ENCODE measurements around the gene CLEC2L. TPM values are rescaled to one million over a fixed set of nuclear protein-coding genes. Genes with fewer than 3 reads are reported as not detected.

The CLEC2L gene
- total and polyA plus RNA-seq, 4 donors, result 0.05 TPM; not detected in 3

GRCh38 chr7:139490130-139490529 is 33.4 kb upstream of the CLEC2L start:
- no peaks in the 10 kb centered on the region for H3K27me3 ChIP-seq (ENCODE audit: control insufficient read depth in 4 of 4, insufficient read depth in 4 of 4, low read length in 3 of 4)
- 77% methylated on average over 5 of the region's 5 CpGs for WGBS

DNA sequence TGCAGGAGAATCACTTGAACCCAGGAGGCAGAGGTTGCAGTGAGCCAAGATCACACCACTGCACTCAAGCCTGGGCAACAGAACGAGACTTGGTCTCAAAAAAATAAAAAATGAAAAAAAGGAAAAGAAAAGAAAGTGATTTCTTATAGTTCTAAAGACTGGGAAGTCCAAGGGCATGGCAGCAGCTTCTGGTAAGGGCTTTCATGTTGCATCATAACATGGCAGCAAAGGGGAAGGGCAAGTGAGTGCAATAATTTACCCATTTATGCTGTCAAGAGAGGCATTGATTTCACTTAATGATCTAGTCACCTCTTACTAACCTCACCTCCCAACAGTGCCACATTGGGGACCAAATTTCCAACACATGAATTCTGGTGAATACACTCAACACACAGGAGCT is 31.2 kb upstream of the CLEC2L start:
- WGBS, result 68% methylated on average over 1 of the region's 1 CpG
- no peaks in the 10 kb centered on the region for H3K4me1 ChIP-seq (ENCODE audit: control insufficient read depth in 4 of 4, insufficient read depth in 4 of 4, low read length in 3 of 4)
- no peaks in the 10 kb centered on the region for H3K27me3 ChIP-seq (ENCODE audit: control insufficient read depth in 4 of 4, insufficient read depth in 4 of 4, low read length in 3 of 4)
- H3K36me3 ChIP-seq (ENCODE audit: control insufficient read depth in 4 of 4, insufficient read depth in 3 of 4, low read depth in 1 of 4, low read length in 3 of 4), result no peaks in the 10 kb centered on the region
- no peak overlapping the region for H3K9ac ChIP-seq (ENCODE audit: low read depth in 1 of 2, low read length in 2 of 2)
- DNase-seq (ENCODE audit: low spot score), result no peak
- no peak overlapping the region for H3K4me3 ChIP-seq (ENCODE audit: low read depth in 1 of 3, low read length in 3 of 3)
- H3K9me3 ChIP-seq (ENCODE audit: control insufficient read depth in 4 of 4, low read length in 3 of 4), result peaks cover 0 to 11% (median 4%) of the 10 kb centered on the region in 4 donors
- TF ChIP-seq FOXA1 (IDR thresholded peaks at IDR 0.05) (no peak), TAF1 (conservative IDR thresholded peaks at IDR 0.05) (no peak), CTCF (IDR thresholded peaks at IDR 0.05; ENCODE audit: low read depth, low read length, missing input control) (no peak)
- no peak overlapping the region for H3K27ac ChIP-seq (ENCODE audit: low read depth in 1 of 2, low read length in 2 of 2)

More at GRCh38 chr7:139490130-139490529, 33.4 kb upstream of the CLEC2L start:
- Histone ChIP-seq H3K27ac (ENCODE audit: low read depth in 1 of 2, low read length in 2 of 2) (no peak overlapping the region), H3K9me3 (ENCODE audit: control insufficient read depth in 4 of 4, low read length in 3 of 4) (peaks cover 0 to 11% (median 4%) of the 10 kb centered on the region in 4 donors), H3K4me3 (ENCODE audit: low read depth in 1 of 3, low read length in 3 of 3) (no peak overlapping the region), H3K9ac (ENCODE audit: low read depth in 1 of 2, low read length in 2 of 2) (no peak overlapping the region), H3K4me1 (ENCODE audit: control insufficient read depth in 4 of 4, insufficient read depth in 4 of 4, low read length in 3 of 4) (no peaks in the 10 kb centered on the region), H3K36me3 (ENCODE audit: control insufficient read depth in 4 of 4, insufficient read depth in 3 of 4, low read depth in 1 of 4, low read length in 3 of 4) (no peaks in the 10 kb centered on the region)
- TF ChIP-seq, protein P1, sequence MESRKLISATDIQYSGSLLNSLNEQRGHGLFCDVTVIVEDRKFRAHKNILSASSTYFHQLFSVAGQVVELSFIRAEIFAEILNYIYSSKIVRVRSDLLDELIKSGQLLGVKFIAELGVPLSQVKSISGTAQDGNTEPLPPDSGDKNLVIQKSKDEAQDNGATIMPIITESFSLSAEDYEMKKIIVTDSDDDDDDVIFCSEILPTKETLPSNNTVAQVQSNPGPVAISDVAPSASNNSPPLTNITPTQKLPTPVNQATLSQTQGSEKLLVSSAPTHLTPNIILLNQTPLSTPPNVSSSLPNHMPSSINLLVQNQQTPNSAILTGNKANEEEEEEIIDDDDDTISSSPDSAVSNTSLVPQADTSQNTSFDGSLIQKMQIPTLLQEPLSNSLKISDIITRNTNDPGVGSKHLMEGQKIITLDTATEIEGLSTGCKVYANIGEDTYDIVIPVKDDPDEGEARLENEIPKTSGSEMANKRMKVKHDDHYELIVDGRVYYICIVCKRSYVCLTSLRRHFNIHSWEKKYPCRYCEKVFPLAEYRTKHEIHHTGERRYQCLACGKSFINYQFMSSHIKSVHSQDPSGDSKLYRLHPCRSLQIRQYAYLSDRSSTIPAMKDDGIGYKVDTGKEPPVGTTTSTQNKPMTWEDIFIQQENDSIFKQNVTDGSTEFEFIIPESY (IDR thresholded peaks at IDR 0.05), result no peak
- TF ChIP-seq RAD21 (IDR thresholded peaks at IDR 0.05) (no peak), SP1 (IDR thresholded peaks at IDR 0.05) (no peak), ATF3 (IDR thresholded peaks at IDR 0.05) (no peak), NR2F2 (IDR thresholded peaks at IDR 0.05) (no peak), MAX (IDR thresholded peaks at IDR 0.05) (no peak), FOXA2 (IDR thresholded peaks at IDR 0.05) (no peak), GABPA (IDR thresholded peaks at IDR 0.05 in 1 of 2, conservative IDR thresholded peaks at IDR 0.05 in 1 of 2) (no peak), RXRA (IDR thresholded peaks at IDR 0.05) (no peak), YY1 (IDR thresholded peaks at IDR 0.05) (no peak), CTCF (IDR thresholded peaks at IDR 0.05; ENCODE audit: low read depth, low read length, missing input control) (no peak)
- no peak for DNase-seq (ENCODE audit: low spot score)

All from liver (tissue), 9 donors.